HS-5 (cell line): ENCODE measurements around the gene RUVBL1.

Source experiments
- DNase-seq: peaks from one replicate; pipeline ENCODE4 v3.0.0-alpha.2; 2012; ENCODE audit warnings: low read depth

RUVBL1 gene

DNA sequence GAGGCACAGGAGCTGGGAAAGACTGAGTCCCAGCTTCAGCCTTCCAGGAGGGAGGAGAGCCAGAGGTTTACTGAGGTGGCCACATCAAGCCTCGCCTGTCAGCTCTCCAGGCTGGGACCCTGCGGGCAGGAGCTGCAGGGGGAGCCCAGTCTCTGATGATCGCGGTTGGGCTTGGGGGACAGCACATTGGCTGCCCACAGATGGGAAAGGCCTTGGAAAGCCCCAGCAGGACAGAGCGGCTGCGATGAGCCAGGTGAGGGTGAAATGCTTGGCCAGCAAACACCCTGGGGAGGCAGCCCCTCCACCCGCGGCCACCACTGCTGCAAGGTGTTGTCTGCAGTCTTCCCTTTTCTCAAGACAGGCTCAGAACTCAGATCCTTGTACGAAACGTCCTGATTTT lies 40.2 kb downstream of the RUVBL1 start:
- no peak for DNase-seq

DNA sequence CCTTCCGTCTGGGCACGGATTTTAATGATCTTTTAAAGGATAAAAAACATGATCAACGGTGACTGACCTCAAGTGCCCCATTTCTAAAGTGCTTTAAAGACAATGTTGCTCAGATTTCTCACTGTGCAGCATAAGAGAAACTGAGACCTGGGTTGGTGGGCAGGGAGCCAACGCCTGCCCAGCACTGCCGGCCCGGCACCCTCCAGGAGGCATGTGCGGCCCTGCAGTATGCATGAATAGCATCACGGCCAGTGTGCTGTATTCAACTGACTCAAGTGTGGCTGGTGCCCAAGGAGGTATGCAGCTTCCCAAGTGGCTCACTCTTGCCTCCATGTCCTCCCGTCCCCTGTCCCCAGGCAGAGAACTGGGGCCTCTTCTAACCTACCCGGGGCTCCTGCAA lies 41.1 kb downstream of the RUVBL1 start:
- DNase-seq, result no peak

DNA sequence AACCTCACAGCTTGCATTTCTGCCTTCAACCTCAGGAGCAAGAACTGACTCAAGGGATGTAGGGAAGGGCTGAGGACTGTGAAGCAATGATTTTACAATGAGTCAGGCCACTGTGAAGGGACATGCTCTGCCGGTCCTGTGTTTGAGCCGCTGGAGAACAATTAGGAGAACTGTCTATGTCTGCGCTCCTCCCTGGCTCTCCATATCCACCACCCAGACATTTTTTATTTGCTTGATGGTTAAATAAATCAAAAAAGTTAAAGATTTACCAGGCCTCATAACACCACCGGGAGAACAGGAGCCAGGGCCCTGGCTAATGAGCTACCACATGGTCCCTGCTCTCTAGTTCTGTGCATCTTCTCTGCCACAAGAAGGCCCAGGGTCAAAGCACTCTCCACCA lies 41.8 kb downstream of the RUVBL1 start:
- no peak for DNase-seq

DNA sequence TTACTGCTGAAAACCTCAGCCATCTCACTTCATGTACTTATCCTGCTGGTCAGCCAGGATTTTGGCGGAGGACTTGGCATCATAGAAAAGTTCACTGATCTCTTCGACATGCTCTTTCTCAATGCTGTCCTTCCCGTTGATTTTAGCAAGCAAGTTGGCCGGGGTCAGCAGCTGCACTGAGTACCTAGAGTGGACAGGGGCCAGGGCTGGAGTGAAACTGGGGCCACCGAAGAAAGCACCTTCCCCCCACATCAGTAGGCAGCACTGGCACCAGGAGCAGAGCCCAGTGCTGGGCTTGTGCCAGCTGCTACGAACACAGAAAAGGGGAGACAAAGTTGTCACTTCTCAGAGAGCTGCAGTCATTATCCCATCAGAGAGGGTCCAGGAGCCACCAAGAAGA lies 42.4 kb downstream of the RUVBL1 start:
- no peak for DNase-seq

DNA sequence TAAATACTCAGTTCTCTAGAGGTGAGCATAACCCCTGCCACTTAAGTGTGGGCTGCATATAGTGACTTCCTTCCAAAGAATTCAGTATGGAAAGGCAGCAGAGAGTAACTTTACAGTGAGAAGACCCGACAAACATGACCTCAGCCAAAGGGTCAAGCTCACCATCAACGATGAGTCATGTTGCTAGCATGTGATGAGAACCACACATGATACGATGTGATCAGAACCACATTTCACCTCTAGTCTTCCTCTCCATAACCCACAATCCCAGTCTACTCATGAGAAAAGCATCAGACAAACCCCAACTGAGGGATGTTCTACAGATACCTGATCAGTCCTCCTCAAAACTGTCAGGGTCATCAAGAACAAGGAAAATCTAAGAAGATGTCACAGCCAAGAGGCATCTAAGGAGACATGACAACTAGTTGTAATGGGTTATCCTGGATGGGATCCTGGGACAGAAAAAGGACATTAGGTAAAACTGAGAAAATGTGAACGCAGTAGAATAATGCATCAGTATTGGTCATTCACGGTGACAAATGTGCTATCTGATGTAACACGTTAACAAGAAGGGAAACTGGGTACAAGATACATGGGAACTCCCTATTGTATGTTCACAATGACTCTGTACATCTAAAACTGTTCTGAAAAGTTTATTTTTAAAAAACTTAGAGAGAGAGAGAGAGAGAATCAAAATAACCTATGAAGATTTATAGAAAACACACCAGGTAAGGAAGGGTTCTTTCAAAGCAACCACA lies 43.1 kb downstream of the RUVBL1 start:
- DNase-seq, result peak; percentile 98

DNA sequence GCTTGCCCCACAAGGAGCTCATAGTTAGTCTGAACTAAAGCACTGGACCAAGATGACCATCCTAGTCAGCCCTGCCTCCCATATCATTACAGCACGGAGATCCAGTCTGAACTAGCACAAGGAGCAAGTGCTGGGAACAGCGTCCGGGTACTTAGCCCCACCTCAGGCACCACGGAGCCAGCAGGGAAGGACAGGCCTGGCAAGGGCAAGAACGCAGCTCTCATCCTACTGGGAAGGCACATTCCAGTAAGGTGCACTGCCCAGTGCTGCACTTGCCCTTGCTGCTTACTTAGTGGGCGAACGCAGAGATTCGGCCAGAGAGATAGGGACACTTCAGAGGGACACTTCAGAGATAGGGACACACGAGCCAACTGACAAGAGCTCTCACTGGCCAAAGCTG lies 43.8 kb downstream of the RUVBL1 start:
- DNase-seq, result no peak

DNA sequence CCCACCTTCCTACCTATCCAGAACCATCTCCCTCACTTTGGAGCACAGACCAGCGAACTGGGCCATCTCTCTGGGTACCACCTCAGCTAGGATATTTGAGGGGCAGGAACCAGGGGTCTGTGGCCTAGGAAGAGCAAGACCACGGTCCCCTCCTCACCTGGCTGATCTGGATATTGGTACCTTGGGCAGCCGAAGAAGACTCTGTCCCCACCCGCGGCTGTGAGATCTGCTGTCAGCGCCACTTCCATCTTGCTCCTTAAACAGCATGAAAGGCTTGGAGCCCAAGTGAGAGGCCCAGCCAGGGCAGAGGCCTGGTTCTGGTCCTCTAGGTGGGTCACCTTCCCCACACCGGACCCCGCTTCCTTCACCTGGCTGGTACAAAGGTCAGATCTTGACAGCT lies 44.7 kb downstream of the RUVBL1 start:
- no peak for DNase-seq

DNA sequence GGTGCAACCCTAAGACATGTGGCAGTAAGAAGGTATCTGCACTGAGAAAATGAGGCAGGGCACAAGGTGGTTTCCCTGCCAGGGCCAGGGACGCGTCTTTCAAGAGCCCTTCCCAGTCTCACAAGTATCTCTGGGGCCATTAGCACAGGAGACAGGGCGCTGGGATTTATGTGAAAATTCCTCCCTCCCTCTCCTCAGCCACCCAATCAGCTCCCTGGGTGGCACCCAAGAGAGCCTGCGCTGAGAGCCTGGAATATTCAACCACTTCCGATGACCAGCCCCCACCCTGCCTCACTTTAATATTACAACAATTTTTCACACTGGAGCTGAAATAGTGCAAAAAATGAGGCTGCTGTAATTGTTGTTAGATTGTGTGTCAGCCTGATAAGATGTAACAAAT lies 45.3 kb downstream of the RUVBL1 start:
- DNase-seq, result no peak

DNA sequence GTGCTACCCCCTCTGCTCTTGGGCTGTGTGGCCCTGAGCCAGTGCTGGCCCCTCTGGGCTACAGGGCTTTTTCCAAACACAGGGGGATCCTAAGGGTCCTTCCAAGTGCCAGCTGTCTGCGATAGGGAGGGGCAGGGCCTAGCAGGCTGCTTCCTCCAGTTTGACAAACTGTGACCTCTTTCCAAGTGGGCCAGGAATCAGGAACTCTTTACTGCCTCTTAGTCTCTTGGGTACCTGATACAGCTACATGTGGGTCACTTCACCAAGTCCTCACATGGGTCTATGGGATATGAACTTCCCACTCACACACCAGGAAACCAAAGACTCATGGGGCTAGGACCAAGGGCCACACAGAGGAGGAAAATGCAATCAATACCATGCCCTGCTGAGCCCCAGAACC lies 45.9 kb downstream of the RUVBL1 start:
- no peak for DNase-seq

DNA sequence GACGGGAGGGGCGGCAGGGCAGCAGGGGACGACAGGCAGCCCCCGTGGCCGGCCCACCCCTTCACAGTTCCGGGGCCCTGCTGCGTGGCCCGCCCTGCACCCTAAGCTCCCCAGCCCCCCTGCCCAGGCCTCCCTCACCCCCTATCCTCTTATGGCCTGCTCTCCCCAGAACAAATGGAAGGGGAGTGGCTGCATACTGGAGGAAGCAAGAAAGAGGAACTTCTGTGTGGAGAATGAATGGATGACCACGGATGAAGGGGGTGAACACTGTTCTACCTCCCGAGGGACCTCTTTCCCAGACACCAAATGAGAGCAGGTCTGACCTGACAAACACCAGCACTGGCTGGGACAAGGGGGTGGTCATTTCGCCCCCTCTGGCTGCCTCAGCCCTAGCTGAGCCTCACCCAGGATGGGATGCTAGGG lies 46.4 kb downstream of the RUVBL1 start:
- no peak for DNase-seq

DNA sequence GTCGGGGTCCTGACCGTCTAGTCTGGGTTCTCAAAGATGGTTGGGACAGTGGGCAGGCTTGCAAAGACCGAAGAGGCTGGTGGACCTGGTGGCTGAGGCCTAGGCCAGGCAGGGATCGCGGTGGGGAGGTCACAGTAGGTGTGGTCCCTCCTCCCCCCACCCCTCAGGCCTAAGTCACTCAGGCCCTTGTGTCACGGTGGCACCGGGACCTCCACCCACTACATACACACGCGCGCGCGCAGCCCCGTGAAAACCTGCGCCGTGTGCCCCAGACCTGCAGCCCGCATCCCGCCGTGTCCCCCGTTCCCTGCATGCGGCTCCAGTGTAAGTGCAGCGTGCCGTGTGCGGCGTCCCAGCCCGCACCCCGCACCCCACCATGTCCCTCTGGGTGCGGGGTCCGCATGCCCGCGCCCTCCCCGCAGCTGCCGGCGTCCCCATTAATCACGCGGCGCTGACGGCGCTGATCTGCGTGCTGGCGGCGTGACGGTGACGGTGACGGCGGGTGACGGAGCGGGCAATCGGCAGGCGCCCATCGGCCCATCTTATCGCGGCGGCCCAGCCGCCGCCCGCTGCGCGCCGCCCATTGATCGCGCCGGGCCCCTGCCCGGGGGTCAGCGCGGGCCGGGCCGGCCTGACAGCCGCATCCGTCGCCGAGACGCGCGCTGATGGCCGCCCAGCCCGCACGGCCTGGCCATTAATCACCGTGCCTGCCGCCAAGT lies 47.0 kb downstream of the RUVBL1 start:
- DNase-seq, result no peak

DNA sequence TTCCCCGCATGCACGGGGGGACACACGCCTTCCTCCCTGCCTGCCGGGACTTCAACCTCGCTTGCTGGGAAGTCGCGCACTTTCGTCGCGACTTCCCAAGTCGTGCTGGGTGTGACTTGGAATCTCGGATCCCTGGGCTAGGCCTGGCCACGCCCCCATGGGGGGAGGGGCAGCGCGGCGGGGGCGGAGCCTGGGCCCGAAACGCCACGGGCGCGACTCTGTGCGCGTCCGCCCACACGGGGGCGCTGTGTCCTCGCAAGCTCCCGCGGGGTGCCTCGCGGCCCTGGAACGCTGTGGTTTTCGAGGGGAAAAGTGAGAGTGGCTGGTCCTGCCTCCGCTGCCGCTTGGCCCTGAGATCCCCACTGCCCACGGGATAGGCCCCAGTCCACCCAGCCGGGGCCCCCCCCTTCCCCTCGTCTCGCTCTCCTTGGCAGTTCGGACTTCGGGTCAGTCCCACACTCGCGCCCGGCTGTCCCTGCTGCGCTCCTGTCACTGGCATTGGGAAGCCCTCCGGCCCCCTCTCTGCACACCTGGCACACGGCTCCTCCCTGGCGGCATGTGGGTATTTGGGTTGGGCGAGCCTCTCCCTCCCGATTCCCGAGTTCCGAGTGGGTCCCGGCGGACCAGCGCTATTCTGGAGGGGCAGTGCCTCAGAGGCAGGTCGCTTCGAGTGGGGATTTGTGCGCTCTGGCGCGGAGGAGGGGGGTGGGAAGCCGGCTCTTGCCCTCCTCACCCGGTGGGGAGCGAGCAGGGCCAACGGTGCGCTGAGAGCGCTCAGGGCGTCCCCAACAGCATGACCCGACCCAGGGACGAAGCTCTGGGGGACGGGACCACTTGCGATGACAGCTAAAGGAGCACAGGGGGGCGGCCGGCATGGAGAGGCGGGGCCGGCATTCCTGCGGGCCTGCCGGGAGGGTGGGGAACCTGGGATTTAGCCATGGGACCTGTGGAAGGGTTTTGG lies 47.8 kb downstream of the RUVBL1 start:
- DNase-seq, result no peak

DNA sequence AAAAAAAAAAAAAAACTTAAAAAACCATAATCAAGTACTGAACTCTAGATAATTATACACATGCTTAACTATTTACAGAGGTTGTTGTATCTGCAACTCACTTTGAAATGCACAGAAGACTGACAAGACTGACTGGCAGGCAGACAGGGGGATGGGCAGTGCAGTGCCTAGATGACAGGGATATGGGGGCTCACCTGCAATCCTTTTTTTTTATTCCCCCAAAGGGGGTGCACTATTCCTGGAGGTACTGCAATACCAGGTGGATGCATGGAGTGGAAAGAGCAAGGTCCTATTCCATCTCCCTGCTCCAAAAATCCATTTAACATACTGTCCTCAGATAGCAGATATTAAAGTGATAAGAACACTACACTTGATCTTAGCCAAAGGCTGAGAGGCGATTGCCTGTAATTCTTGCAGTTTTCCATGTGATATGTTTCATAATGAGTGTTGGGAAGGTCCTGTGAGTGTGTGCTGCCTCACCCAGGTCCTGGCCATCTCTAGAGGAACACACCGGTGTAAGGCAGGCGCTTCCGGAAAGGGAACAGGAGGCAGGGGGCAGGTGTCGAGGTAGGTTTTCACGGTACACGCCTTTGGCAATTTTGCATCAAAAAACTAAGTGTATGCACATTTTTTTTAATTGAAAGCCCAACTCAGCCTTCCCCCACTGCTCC lies 48.6 kb downstream of the RUVBL1 start:
- DNase-seq, result no peak

DNA sequence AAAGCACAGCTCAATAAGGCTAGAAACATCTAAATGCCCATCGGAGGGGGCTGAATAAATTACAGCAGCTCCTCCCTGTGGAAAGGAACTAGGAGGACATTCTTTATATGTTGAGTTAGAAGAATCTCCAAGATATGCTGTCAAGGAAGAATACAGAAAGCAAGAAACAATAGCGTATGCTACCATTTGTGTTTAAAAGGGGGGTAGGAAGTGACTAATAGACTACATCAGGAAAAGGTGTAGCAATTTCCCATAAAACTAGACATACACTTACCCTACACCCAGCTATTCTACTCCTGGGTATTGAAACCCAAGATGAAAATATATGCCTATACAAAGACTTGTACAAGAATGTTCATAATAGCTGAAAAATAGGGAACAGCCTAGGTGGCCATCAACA lies 49.8 kb downstream of the RUVBL1 start:
- DNase-seq, result no peak

DNA sequence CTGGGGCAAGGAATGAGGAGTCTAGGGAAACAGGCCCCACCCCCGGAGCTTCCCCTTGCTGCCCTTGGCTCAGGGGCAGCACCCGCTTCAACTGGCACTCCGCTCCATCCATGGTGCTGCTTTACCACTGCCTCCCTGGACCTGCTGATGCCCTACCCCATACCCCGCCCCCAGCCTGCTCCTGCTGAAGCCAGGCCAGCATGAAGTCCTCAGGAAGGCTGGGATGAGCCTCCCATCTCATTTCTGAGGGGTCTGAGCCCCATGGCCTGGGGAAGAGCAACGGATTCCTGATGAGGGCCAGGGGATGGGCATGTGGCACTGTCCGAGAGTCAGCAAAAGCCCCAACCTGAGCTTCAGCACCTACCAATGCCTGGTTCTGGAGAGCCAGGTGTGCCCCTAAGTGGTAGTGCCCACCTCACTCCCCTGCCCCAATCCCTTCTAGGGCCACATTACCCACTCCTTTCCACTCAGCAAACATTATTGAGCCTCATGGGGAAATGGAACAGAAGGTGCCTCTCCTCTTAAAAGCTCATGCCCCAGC lies 50.4 kb downstream of the RUVBL1 start:
- no peak for DNase-seq

DNA sequence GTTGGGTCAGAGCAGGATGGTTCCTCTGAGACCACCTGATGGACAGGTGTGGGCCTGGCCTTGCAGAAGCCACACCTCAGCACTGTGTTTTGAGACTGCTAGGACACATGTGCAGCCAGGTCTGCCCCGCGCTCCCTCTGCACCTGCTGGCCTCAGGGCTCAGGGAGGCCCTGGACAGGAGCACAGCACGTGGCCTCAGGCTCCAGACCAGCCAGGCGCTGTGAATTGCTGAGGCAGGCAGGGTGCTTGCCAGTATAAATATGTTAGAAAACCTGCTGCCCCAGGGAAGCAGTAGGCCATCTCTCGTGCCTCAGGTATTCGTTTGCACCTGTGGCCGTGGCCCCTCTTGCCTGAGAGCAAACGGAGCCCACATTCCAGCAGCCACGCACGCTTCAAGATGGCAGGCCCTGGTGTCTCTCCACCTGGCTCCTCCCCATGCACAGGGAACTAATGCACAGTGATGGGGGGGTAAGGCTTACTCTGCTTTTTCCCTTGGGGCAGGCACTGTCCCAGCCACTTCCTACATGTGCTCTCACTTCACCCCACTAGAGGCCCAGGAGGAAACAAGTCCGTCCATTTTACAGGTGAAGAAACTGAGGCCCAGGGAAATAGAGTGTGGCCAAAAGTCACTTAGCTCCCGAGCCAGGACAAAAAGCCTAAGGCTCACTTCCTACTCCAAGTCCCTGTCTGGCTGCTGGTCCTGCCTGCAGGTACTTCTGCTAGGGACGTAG lies 51.0 kb downstream of the RUVBL1 start:
- DNase-seq, result no peak

DNA sequence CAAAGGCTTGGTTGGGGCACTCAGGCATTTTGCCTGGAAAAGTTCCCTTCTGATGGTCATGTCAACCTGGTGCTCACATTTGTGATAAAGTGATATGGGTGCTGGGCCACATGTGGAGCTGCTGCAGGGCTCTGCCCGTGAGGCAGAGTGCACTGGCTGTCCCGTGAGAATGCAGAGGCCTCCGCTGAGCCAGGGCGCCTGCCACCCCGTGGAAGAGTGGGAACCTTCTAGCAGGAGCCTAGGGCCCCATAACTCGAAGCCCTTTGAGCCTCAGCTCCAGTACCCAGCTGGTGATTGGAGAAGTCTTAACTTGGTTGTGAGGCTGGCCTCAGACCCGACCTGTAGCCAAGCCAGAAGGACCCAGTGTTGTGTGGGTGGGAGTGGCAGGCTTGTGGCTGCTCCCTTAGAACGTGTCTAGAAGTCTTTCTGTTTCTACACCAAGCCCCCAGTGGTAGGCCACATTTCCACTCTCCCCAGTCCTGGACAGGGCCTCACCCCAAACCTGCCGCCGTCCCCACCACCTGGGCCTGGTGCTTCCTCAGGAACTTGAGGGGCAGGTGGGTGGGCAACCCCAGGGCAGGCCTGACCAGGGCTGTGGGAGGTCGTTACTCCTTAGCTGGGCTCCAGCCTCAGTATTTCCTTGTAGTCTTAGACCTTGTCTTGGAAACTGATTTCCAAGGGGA lies 51.7 kb downstream of the RUVBL1 start:
- DNase-seq, result no peak

DNA sequence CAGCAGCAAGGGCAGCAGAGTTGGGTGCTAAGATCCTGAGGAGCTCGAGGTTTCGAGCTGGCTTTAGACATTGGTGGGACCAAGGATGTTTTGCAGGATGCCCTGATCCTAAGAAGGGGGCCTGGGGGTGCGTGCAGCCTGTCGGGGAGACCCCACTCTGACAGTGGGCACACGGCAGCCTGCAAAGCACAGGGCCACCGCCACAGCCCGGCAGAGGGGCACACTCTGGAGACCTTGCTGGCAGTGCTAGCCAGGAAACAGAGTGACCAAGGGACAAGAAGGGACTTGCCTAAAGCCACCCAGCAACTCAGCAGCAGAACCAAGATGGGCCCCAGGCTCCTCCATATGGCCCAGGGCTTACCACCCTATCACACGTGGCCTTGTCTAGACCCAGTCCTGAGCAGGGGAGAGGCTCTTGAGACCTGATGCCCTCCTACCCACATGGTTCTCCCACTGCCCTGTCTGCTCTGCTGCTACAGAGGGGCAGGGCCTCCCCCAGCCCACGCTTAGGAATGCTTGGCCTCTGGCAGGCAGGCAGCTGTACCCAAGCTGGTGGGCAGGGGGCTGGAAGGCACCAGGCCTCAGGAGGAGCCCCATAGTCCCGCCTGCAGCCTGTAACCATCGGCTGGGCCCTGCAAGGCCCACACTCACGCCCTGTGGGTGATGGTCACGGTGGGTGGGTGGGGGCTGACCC lies 52.6 kb downstream of the RUVBL1 start:
- no peak for DNase-seq

DNA sequence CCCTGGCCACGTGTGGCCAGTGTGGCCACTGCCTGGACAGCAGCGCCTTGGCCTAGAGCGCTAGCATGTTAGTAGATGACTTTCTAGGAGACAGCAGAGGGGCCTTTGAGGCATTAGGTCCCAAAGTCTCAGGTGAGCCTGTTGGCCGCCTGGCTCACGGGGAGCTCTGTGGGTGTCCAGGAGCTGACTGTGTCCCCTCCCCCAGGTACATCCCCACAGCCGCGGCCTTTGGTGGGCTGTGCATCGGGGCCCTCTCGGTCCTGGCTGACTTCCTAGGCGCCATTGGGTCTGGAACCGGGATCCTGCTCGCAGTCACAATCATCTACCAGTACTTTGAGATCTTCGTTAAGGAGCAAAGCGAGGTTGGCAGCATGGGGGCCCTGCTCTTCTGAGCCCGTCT lies 54.3 kb downstream of the RUVBL1 start:
- no peak for DNase-seq

DNA sequence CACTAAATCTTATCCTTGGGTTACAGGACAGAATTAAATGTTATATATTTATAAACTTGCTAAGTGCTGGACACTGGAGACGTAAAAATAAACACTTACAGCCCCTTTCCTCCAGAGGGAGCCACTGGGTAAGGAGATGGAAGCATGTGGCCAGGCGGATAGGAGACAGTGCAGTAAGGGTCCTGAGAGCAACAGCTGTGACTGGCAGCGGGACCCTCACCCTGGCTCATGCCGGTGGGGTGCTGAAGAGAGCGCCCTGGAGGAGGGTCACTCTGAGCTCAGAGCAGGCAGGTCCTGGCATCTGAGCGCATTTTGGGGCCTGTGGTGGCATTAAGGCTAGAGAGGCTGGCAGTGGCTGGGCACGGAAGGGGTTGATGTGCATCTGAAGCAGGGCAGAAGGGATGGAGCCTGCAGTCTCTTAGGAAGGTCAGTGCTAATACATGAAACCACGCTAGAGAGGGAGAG lies 55.4 kb downstream of the RUVBL1 start:
- DNase-seq, result no peak
